ENCODE measurements around the gene TACR2.

The TACR2 gene

GRCh38 chr10:69400936-69401335, 15.8 kb downstream of the TACR2 start:
- DNase-seq = no peak

GRCh38 chr10:69398466-69398865, 18.3 kb downstream of the TACR2 start:
- DNase-seq = no peak

- no peak for DNase-seq
Measured at GRCh38 chr10:69397972-69398371, 18.7 kb downstream of the TACR2 start.

GRCh38 chr10:69394020-69394419, 22.7 kb downstream of the TACR2 start:
- DNase-seq = no peak

- DNase-seq = peak; percentile 74 to 82
Measured at GRCh38 chr10:69392481-69393000, 24.2 kb downstream of the TACR2 start.

- no peak for DNase-seq
Measured at GRCh38 chr10:69391158-69391557, 25.6 kb downstream of the TACR2 start.

- no peak for DNase-seq
Measured at GRCh38 chr10:69389827-69390490, 26.8 kb downstream of the TACR2 start.

- no peak for DNase-seq
Measured at GRCh38 chr10:69388488-69388887, 28.2 kb downstream of the TACR2 start.

- DNase-seq = no peak
Measured at GRCh38 chr10:69387500-69387899, 29.2 kb downstream of the TACR2 start.

GRCh38 chr10:69385454-69386350, 31.0 kb downstream of the TACR2 start:
- no peak for DNase-seq

GRCh38 chr10:69384320-69384719, 32.4 kb downstream of the TACR2 start:
- DNase-seq = no peak

- DNase-seq = no peak
Measured at GRCh38 chr10:69383558-69383957, 33.2 kb downstream of the TACR2 start.

- no peak for DNase-seq
Measured at GRCh38 chr10:69382382-69383117, 34.2 kb downstream of the TACR2 start.

GRCh38 chr10:69379800-69380199, 36.9 kb downstream of the TACR2 start:
- DNase-seq = no peak

- no peak for DNase-seq
Measured at GRCh38 chr10:69377933-69378332, 38.8 kb downstream of the TACR2 start.

GRCh38 chr10:69377191-69377590, 39.5 kb downstream of the TACR2 start:
- DNase-seq = no peak

GRCh38 chr10:69376662-69377061, 40.1 kb downstream of the TACR2 start:
- no peak for DNase-seq

GRCh38 chr10:69375307-69376151, 41.2 kb downstream of the TACR2 start:
- DNase-seq = no peak

GRCh38 chr10:69374931-69375306, 41.8 kb downstream of the TACR2 start:
- DNase-seq = no peak

GRCh38 chr10:69374242-69374641, 42.5 kb downstream of the TACR2 start:
- DNase-seq = no peak

GRCh38 chr10:69372126-69372980, 44.4 kb downstream of the TACR2 start:
- no peak for DNase-seq

Data from activated CD4-positive, alpha-beta T cell treated with anti-CD3 and anti-CD28 coated beads for 4 hours (primary cell).